ENCODE data around the gene TM4SF18.

Gene TM4SF18

DNA sequence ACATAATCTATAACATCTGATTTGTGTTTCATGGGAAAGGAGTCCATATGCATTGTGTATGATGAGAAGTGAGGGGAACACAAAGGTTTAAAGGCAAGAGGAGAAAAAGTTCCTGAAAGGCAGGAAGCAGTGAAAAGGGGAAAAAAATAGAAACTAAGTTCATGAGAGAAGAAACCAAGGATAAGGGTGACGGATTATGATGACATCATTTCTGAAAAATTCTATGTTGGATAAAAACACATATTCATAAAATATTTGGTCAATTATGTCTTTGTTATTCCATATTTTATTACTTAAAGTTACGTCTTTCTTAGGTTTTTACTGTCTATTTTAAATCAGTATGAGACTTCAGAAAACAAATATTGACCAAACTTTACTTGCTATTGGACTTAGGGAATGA, 63.3 kb downstream of the TM4SF18 start:
- no peak for DNase-seq
- Mint-ChIP-seq H3K4me1 (ENCODE audit: low read depth) (peaks cover 2% of the 10 kb centered on the region), H3K27me3 (no peaks in the 10 kb centered on the region), H3K4me3 (no peak overlapping the region), H3K9me3 (no peaks in the 10 kb centered on the region), H3K27ac (no peak overlapping the region), H3K36me3 (ENCODE audit: low read depth) (no peaks in the 10 kb centered on the region)

DNA sequence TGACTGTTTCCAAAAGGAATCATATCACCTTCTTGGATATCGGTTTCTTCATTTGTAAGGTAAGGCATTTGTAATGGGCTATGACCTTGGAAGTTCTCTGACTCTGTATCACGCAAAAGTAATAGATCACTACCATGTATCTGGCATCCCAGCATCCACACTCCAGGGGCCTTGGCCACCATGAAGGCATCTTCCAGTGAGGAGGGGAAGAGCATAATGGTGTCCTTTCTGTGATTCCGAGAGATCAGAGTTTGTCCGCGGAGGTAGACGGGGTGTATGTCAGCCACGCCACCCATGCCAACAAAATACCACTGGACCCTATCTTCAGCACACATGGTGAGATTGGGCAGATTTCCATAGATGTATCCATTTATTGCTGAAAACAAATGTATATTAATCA, 63.7 kb downstream of the TM4SF18 start:
- H3K4me1 Mint-ChIP-seq (ENCODE audit: low read depth): peaks cover 2% of the 10 kb centered on the region
- H3K27ac Mint-ChIP-seq: no peak overlapping the region
- no peaks in the 10 kb centered on the region for H3K9me3 Mint-ChIP-seq
- H3K4me3 Mint-ChIP-seq: no peak overlapping the region
- no peaks in the 10 kb centered on the region for H3K36me3 Mint-ChIP-seq (ENCODE audit: low read depth)
- no peaks in the 10 kb centered on the region for H3K27me3 Mint-ChIP-seq
- DNase-seq: no peak
